Amniotic stem cell (primary cell): Measurements from ENCODE around the gene HES4.

Experiments
- DNase-seq: peaks from one replicate; lab custom pipeline; 2025; lab: John Stamatoyannopoulos, UW

Gene HES4

GRCh38 chr1:999725-1000356 is at the start of gene HES4:
TSS of gene HES4 (minus strand) at chr1:1000097. CDS start at chr1:999973, 124 bp downstream.
- DNase-seq: peak; percentile 84

GRCh38 chr1:1048765-1049164 is 48.9 kb upstream of the HES4 start:
- no peak for DNase-seq

GRCh38 chr1:1047963-1048362 is 48.1 kb upstream of the HES4 start:
- DNase-seq: no peak

GRCh38 chr1:1047407-1047806 is 47.5 kb upstream of the HES4 start:
- no peak for DNase-seq

- DNase-seq: no peak
Observed at GRCh38 chr1:1046767-1047166, 46.9 kb upstream of the HES4 start.

- no peak for DNase-seq
Observed at GRCh38 chr1:1046243-1046642, 46.3 kb upstream of the HES4 start.

GRCh38 chr1:1045129-1045528 is 45.2 kb upstream of the HES4 start:
- no peak for DNase-seq

- no peak for DNase-seq
Observed at GRCh38 chr1:1044455-1045078, 44.7 kb upstream of the HES4 start.

GRCh38 chr1:1043921-1044320 is 44.0 kb upstream of the HES4 start:
- no peak for DNase-seq

GRCh38 chr1:1043411-1043810 is 43.5 kb upstream of the HES4 start:
- DNase-seq: no peak

- no peak for DNase-seq
Observed at GRCh38 chr1:1042835-1043234, 42.9 kb upstream of the HES4 start.

- DNase-seq: no peak
Observed at GRCh38 chr1:1041873-1042272, 42.0 kb upstream of the HES4 start.

GRCh38 chr1:1041092-1041523 is 41.2 kb upstream of the HES4 start:
- DNase-seq: no peak

GRCh38 chr1:1040004-1040991 is 40.4 kb upstream of the HES4 start:
- DNase-seq: peak; percentile 65

- DNase-seq: no peak
Observed at GRCh38 chr1:1039145-1039910, 39.4 kb upstream of the HES4 start.

GRCh38 chr1:1038694-1039093 is 38.8 kb upstream of the HES4 start:
- DNase-seq: no peak

- DNase-seq: no peak
Observed at GRCh38 chr1:1037366-1038327, 37.8 kb upstream of the HES4 start.

GRCh38 chr1:1035291-1035943 is 35.5 kb upstream of the HES4 start:
- no peak for DNase-seq

- DNase-seq: no peak
Observed at GRCh38 chr1:1034439-1034781, 34.5 kb upstream of the HES4 start.

- no peak for DNase-seq
Observed at GRCh38 chr1:1033731-1034438, 34.0 kb upstream of the HES4 start.
